Ureter (tissue), 1 donor: Measurements from ENCODE around the gene TMEM63A. TPM values are rescaled to one million over a fixed set of nuclear protein-coding genes. Genes with fewer than 3 reads are reported as not detected.
"Not testable (repeated sequence)": the region's sequence is repeated elsewhere in the genome, so short reads cannot be mapped to it uniquely, and the experiment has no call there.

Experiments
- DNase-seq: peaks from one replicate; pipeline ENCODE4 v3.0.0-alpha.2; 2020; ENCODE audit warnings: low spot score
- total RNA-seq: library from RNA; stranded (reverse); gene quantifications from one replicate; pipeline ENCODE4 v1.2.4, GENCODE V29; 2023
- donor health status: DM: yes; HTN: yes; CAD: no.

TMEM63A gene
- total RNA-seq, 1 donor from 2014 or later, result 191 TPM

- DNase-seq, result not testable (repeated sequence)
Measured at GRCh38 chr1:225796097-225796496, 86.1 kb downstream of the TMEM63A start.

Other genes with a start within 250 kb of the TMEM63A start
- 104 TPM for gene ENAH, start 229.3 kb downstream of the TMEM63A start, total RNA-seq
- 249 TPM for gene SRP9, start 104.6 kb downstream of the TMEM63A start, total RNA-seq
- gene EPHX1, start 72.3 kb downstream of the TMEM63A start, total RNA-seq, result 116 TPM
- gene LEFTY1, start 6.8 kb upstream of the TMEM63A start, total RNA-seq, result 0.60 TPM
- 106 TPM for gene PYCR2, start 41.9 kb upstream of the TMEM63A start, total RNA-seq
- 0.26 TPM for gene LEFTY2, start 58.8 kb upstream of the TMEM63A start, total RNA-seq
- gene SDE2, start 117.0 kb upstream of the TMEM63A start, total RNA-seq, result 17.8 TPM
- gene H3-3A, start 180.3 kb upstream of the TMEM63A start, total RNA-seq, result 501 TPM